Esophagus muscularis mucosa (tissue), 4 donors: ENCODE data around the gene RAMP3. TPM values are rescaled to one million over a fixed set of nuclear protein-coding genes. Genes with fewer than 3 reads are reported as not detected.

Experiments used
- DNase-seq: peaks from one replicate; pipeline ENCODE4 v3.0.0-alpha.2; 2017; ENCODE audit errors: extremely low spot score
- H3K27ac ChIP-seq, 4 donors: fragments of 200-600 bp; sonication (generic); replicated peaks in 1 of 4; 1 replicate in 3 of 4; 2 replicates in 1 of 4; pipeline ENCODE4 v1.5.1; 2016 to 2019; ENCODE audit warnings: mild to moderate bottlenecking in 1 of 4
- H3K27me3 ChIP-seq, 4 donors: fragments of 200-600 bp; sonication (generic); one replicate each; pipeline versions ENCODE4 v1.5.1 to v1.6.0; 2016 to 2019
- H3K36me3 ChIP-seq, 4 donors: fragments of 200-600 bp; sonication (generic); one replicate each; pipeline ENCODE4 v1.5.1; 2016 to 2019
- H3K4me1 ChIP-seq, 4 donors: fragments of 200-600 bp; sonication (generic); one replicate each; pipeline ENCODE4 v1.5.1; 2016 to 2019
- H3K4me3 ChIP-seq, 4 donors: fragments of 200-600 bp; sonication (generic); 1 replicate in 2 of 4; 2 replicates in 2 of 4; pipeline ENCODE4 v1.5.1; 2016 to 2019; ENCODE audit warnings: mild to moderate bottlenecking in 4 of 4, moderate library complexity in 1 of 4
- H3K9me3 ChIP-seq, 4 donors: fragments of 200-600 bp; sonication (generic); 1 replicate in 3 of 4; 2 replicates in 1 of 4; pipeline ENCODE4 v1.5.1; 2016 to 2019
- EP300 ChIP-seq: sonication (generic); formaldehyde crosslinking; IDR thresholded peaks from one replicate; pipeline ENCODE4 v1.6.1; 2017; ENCODE audit warnings: antibody characterized with exemption
- POLR2A ChIP-seq: fragments of 450-650 bp; IDR thresholded peaks from one replicate; pipeline ENCODE4 v1.6.1; 2017; ENCODE audit warnings: antibody characterized with exemption, moderate library complexity, mild to moderate bottlenecking, low read depth
- POLR2AphosphoS5 ChIP-seq, 2 donors: sonication (generic); formaldehyde crosslinking; IDR thresholded peaks; one replicate each; pipeline ENCODE4 v1.6.1; 2017; ENCODE audit warnings: antibody characterized with exemption in 2 of 2
- WGBS: methylation state at CpG from one replicate; pipeline ENCODE4 v1.1.5; 2018; 5-methylcytosine and 5-hydroxymethylcytosine counted together
- intact Hi-C: fragments of 100-400 bp; cut with DNase I; formaldehyde crosslinking; loops from one replicate; pipeline ENCODE4 v1.15.1; 2023
- total RNA-seq, 4 donors: library from RNA; depleted of rRNA; stranded (reverse); fragments of >200 nt; gene quantifications; one replicate each; pipeline versions ENCODE4 v1.1.0 to v1.2.1, GENCODE V29; 2016
- TF ChIP-seq, protein P1 (sequence below), 3 experiments: fragments of 200-600 bp in 2 of 3; fragments of 450-650 bp in 1 of 3; sonication (generic) in 2 of 3; IDR thresholded peaks; one replicate each; pipeline ENCODE4 v1.5.1; 2017 to 2019; ENCODE audit warnings: antibody characterized with exemption in 3 of 3, mild to moderate bottlenecking in 2 of 3, moderate library complexity in 1 of 3

Gene RAMP3
- total RNA-seq, 4 donors from 2014 or later = 30.7 to 112 (median 77.2) TPM

DNA sequence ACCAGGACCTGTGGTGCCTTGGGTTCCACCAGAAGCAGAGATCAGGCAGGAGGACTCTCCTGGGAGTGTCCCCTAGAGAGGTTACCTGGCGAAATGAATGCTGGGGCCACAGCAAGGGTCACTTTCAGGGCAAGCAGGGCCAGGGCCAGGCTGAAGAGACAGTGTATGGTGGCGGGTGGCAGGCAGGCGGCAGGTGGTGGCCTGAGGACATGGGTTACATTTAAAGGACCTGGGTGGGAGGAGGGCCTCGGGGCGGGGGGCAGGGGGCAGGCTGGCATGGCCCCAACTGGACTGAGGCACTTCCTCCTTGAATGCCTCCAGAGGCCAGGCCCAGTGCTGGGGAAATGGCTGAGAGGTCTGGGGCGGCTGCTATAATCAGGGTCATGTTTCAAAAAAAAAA, 31.4 kb upstream of the RAMP3 start:
- no peaks in the 10 kb centered on the region for H3K4me1 ChIP-seq
- no peaks in the 10 kb centered on the region for H3K36me3 ChIP-seq
- no peaks in the 10 kb centered on the region for H3K27me3 ChIP-seq
- H3K9me3 ChIP-seq = no peaks in the 10 kb centered on the region
- 88% methylated on average over 6 of the region's 6 CpGs for WGBS
- DNase-seq = no peak
- intact Hi-C loops = loop anchor here (10.0 kb wide), 1 partner anchor 251 kb away; no protein-coding TSS in a partner anchor
- no peak overlapping the region for H3K27ac ChIP-seq
- TF ChIP-seq EP300 (no peak), POLR2A (no peak), POLR2AphosphoS5 (IDR thresholded peaks at IDR 0.05) (no peak)
- TF ChIP-seq, protein P1, sequence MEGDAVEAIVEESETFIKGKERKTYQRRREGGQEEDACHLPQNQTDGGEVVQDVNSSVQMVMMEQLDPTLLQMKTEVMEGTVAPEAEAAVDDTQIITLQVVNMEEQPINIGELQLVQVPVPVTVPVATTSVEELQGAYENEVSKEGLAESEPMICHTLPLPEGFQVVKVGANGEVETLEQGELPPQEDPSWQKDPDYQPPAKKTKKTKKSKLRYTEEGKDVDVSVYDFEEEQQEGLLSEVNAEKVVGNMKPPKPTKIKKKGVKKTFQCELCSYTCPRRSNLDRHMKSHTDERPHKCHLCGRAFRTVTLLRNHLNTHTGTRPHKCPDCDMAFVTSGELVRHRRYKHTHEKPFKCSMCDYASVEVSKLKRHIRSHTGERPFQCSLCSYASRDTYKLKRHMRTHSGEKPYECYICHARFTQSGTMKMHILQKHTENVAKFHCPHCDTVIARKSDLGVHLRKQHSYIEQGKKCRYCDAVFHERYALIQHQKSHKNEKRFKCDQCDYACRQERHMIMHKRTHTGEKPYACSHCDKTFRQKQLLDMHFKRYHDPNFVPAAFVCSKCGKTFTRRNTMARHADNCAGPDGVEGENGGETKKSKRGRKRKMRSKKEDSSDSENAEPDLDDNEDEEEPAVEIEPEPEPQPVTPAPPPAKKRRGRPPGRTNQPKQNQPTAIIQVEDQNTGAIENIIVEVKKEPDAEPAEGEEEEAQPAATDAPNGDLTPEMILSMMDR (IDR thresholded peaks at IDR 0.05) = no peak
- H3K4me3 ChIP-seq = no peak overlapping the region

DNA sequence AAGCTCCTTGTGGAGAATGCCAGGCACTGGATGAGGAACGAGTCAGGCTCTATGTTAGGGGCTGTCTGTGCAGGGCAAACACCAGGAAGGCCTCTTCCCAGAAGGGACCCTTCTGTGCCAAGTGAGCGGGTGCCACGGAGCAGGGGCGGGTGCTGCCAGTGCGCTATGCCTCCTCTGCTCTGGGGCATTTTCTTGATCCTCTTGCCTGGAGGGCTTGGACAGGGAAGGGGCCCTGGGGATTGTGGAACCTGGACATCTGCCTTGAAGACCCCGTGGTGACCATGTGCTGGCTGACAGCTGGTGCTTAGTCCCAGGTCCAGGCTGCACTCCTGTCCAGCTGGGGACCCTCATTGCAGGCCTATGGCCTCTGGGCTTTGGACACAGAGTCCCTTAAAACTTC, 30.7 kb upstream of the RAMP3 start:
- H3K4me3 ChIP-seq = no peak overlapping the region
- H3K27ac ChIP-seq = no peak overlapping the region
- no peaks in the 10 kb centered on the region for H3K4me1 ChIP-seq
- intact Hi-C loops = loop anchor here (10.0 kb wide), 1 partner anchor 252 kb away; no protein-coding TSS in a partner anchor
- WGBS = 83% methylated on average over 6 of the region's 6 CpGs
- H3K27me3 ChIP-seq = no peaks in the 10 kb centered on the region
- no peaks in the 10 kb centered on the region for H3K9me3 ChIP-seq
- no peaks in the 10 kb centered on the region for H3K36me3 ChIP-seq
- DNase-seq = no peak
- TF ChIP-seq EP300 (no peak), POLR2AphosphoS5 (IDR thresholded peaks at IDR 0.05) (no peak)

DNA sequence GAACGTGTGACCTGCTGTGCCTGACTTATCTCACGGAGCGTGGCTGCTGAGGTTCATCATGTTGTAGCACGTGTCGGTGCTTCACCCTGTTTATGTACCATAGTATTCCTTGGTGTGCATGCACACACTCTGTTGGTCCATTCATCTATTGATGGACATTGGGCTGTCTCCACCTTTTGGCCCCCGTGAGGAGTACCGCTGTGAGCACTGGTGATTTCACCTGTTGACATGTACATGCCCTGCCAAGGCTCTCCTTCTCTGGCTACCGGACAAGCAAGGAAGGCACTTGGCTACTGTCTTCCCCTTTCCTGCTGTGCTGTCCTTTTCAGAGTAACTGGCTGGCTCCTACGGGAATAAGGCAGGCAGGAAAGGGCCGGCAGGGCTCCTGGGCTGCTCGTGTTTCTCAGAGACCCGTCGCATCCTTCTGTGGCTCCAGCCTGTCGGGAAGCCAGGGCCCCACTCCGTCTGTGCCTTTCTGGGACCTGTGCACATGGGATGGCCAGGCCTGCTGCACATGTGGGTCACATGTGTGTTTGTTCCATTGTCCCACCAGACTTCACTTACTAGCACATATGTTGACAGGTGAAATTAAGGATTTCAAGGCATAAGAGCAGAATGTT, 28.3 kb upstream of the RAMP3 start:
- intact Hi-C loops = loop anchor here (10.0 kb wide), 1 partner anchor 254 kb away; no protein-coding TSS in a partner anchor
- H3K9me3 ChIP-seq = no peaks in the 10 kb centered on the region

DNA sequence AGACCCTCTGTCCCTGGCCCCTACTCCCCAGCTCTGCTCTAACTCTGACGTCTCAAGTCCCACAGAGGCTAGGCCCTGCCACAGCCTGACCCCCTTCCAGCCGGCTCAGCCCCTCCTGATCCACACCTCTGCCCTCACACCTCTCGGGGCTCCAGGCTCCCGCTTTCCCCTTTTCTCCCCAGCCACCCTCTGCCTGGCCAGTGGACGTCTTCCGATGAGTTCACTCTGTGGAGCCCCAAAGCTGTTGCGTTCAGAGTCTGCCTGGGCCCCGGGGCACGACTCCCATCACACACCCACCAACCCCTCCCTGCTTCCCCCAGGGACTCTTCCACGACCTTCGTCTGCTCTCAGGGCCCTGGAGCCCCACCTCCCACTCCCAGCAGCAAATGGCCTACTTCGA, 27.7 kb upstream of the RAMP3 start:
- H3K9me3 ChIP-seq = no peaks in the 10 kb centered on the region
- TF ChIP-seq, protein P1 (IDR thresholded peaks at IDR 0.05) = no peak
- TF ChIP-seq POLR2AphosphoS5 (IDR thresholded peaks at IDR 0.05) (no peak), POLR2A (no peak), EP300 (no peak)
- no peaks in the 10 kb centered on the region for H3K36me3 ChIP-seq
- intact Hi-C loops = loop anchor here (10.0 kb wide), 1 partner anchor 255 kb away; no protein-coding TSS in a partner anchor
- H3K27ac ChIP-seq = no peak overlapping the region
- no peaks in the 10 kb centered on the region for H3K27me3 ChIP-seq
- no peaks in the 10 kb centered on the region for H3K4me1 ChIP-seq
- DNase-seq = no peak
- H3K4me3 ChIP-seq = no peak overlapping the region
- 65% methylated on average over 12 of the region's 12 CpGs for WGBS

More for the DNA sequence above, 28.3 kb upstream of the RAMP3 start:
- H3K4me1 ChIP-seq = no peaks in the 10 kb centered on the region
- WGBS = 73% methylated on average over 14 of the region's 15 CpGs
- H3K27me3 ChIP-seq = no peaks in the 10 kb centered on the region
- DNase-seq = no peak
- no peak for TF ChIP-seq EP300
- no peak for TF ChIP-seq POLR2A
- TF ChIP-seq, protein P1 (IDR thresholded peaks at IDR 0.05) = no peak
- no peak for TF ChIP-seq POLR2AphosphoS5 (IDR thresholded peaks at IDR 0.05)
- no peak overlapping the region for H3K27ac ChIP-seq
- no peaks in the 10 kb centered on the region for H3K36me3 ChIP-seq
- H3K4me3 ChIP-seq = no peak overlapping the region

DNA sequence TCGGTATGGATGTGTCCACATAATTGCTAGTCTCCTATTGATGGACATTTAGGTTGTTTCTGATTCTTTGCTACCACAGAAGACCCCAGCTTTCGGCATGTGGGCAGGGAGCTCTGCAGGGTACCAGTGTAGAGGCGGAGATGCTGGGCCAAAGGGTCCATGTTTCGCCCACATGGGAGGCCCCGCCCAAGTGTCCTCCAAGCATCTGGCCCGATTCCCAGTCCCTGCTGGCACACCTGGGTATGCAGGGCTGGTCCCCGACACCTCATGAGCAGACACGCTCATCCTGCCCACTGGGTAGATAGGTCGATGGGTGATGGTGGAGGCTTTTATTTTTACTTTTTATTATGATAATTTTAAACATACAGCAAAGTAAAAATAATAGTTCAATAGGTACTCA, 26.7 kb upstream of the RAMP3 start:
- H3K4me3 ChIP-seq = no peak overlapping the region
- no peak overlapping the region for H3K27ac ChIP-seq
- H3K9me3 ChIP-seq = no peaks in the 10 kb centered on the region
- no peaks in the 10 kb centered on the region for H3K27me3 ChIP-seq
- WGBS = 93% methylated on average over 9 of the region's 9 CpGs
- H3K4me1 ChIP-seq = no peaks in the 10 kb centered on the region
- H3K36me3 ChIP-seq = no peaks in the 10 kb centered on the region
- DNase-seq = no peak
- intact Hi-C loops = no loop called here
- TF ChIP-seq, protein P1 (IDR thresholded peaks at IDR 0.05) = no peak
- TF ChIP-seq EP300 (no peak), POLR2AphosphoS5 (IDR thresholded peaks at IDR 0.05) (no peak), POLR2A (no peak)
